SKM-1 (cell line): ENCODE results near the gene FAM81B.

Experiments
- DNase-seq: peaks from one replicate; lab custom pipeline; 2025; ENCODE audit not compliant: unreplicated experiment; lab: John Stamatoyannopoulos, UW

Gene FAM81B

GRCh38 chr5:95398989-95399388 lies 7.8 kb downstream of the FAM81B start:
- DNase-seq, result no peak

- DNase-seq, result no peak
These were observed 10.5 kb downstream of the FAM81B start for GRCh38 chr5:95401626-95402025.

- DNase-seq, result no peak
These were observed 12.8 kb downstream of the FAM81B start for GRCh38 chr5:95403996-95404395.

- no peak for DNase-seq
These were observed 15.4 kb downstream of the FAM81B start for GRCh38 chr5:95406426-95407090.

- no peak for DNase-seq
These were observed 19.1 kb downstream of the FAM81B start for GRCh38 chr5:95410279-95410678.

- DNase-seq, result no peak
These were observed 20.3 kb downstream of the FAM81B start for GRCh38 chr5:95411474-95411873.

GRCh38 chr5:95414451-95414850 lies 23.3 kb downstream of the FAM81B start:
- no peak for DNase-seq

GRCh38 chr5:95417971-95418370 lies 26.8 kb downstream of the FAM81B start:
- no peak for DNase-seq

GRCh38 chr5:95422838-95423237 lies 31.7 kb downstream of the FAM81B start:
- DNase-seq, result no peak

- no peak for DNase-seq
These were observed 32.9 kb downstream of the FAM81B start for GRCh38 chr5:95424016-95424415.

GRCh38 chr5:95424526-95424925 lies 33.4 kb downstream of the FAM81B start:
- DNase-seq, result no peak

GRCh38 chr5:95426227-95426626 lies 35.1 kb downstream of the FAM81B start:
- DNase-seq, result no peak

- no peak for DNase-seq
These were observed 41.6 kb downstream of the FAM81B start for GRCh38 chr5:95432779-95433178.

GRCh38 chr5:95439801-95440493 lies 48.8 kb downstream of the FAM81B start:
- no peak for DNase-seq

- no peak for DNase-seq
These were observed 49.7 kb downstream of the FAM81B start for GRCh38 chr5:95440825-95441224.

- DNase-seq, result no peak
These were observed 50.5 kb downstream of the FAM81B start for GRCh38 chr5:95441636-95442035.

- DNase-seq, result no peak
These were observed 54.3 kb downstream of the FAM81B start for GRCh38 chr5:95445442-95445841.

- no peak for DNase-seq
These were observed 54.8 kb downstream of the FAM81B start for GRCh38 chr5:95445995-95446394.

- DNase-seq, result no peak
These were observed 55.5 kb downstream of the FAM81B start for GRCh38 chr5:95446560-95447221.

GRCh38 chr5:95447961-95448360 lies 56.8 kb downstream of the FAM81B start:
- DNase-seq, result no peak

- no peak for DNase-seq
These were observed 57.6 kb downstream of the FAM81B start for GRCh38 chr5:95448789-95449188.

GRCh38 chr5:95449460-95449859 lies 58.3 kb downstream of the FAM81B start:
- DNase-seq, result no peak
